Liver (tissue), 3 donors: ENCODE data around the gene FZD7.

ENCODE experiments used
- ATF3 ChIP-seq: IDR thresholded peaks from 2 replicates; pipeline ENCODE4 v1.6.1; 2016; ENCODE audit warnings: antibody characterized with exemption
- CTCF ChIP-seq: fragments of 150-350 bp; IDR thresholded peaks from 2 replicates; pipeline ENCODE4 v1.5.1; 2017; ENCODE audit warnings: improper control_type of control experiment, low read depth, low read length; ENCODE audit not compliant: missing input control
- HNF4A ChIP-seq, 2 donors: conservative IDR thresholded peaks; 2 replicates each; pipeline ENCODE4 v1.6.1; 2016; ENCODE audit warnings: antibody characterized with exemption in 2 of 2, mild to moderate bottlenecking in 2 of 2
- MAX ChIP-seq: IDR thresholded peaks from 2 replicates; pipeline ENCODE4 v1.6.1; 2016; ENCODE audit warnings: antibody characterized with exemption
- REST ChIP-seq: IDR thresholded peaks from 2 replicates; pipeline ENCODE4 v1.6.1; 2016; ENCODE audit warnings: antibody characterized with exemption, mild to moderate bottlenecking
- SP1 ChIP-seq: IDR thresholded peaks from 2 replicates; pipeline ENCODE4 v1.6.1; 2018; ENCODE audit warnings: antibody characterized with exemption, mild to moderate bottlenecking
- TAF1 ChIP-seq: conservative IDR thresholded peaks from 2 replicates; pipeline ENCODE4 v1.6.1; 2016; ENCODE audit warnings: antibody characterized with exemption, mild to moderate bottlenecking
- donor health status: healthy.
- donor health status: healthy.

GRCh38 chr2:202023904-202024266 lies 9.8 kb upstream of the FZD7 start:
- TF ChIP-seq ATF3: no peak
- no peak for TF ChIP-seq CTCF
- TF ChIP-seq MAX: no peak
- no peak for TF ChIP-seq HNF4A (conservative IDR thresholded peaks at IDR 0.05)
- no peak for TF ChIP-seq REST
- TF ChIP-seq SP1: no peak
- TF ChIP-seq TAF1: no peak
